PC-3 (cell line): ENCODE measurements around the gene HIVEP3.

ENCODE experiments used
- EZH2 ChIP-seq: fragments of 300-600 bp; sonication (generic); IDR thresholded peaks from one replicate; pipeline ENCODE4 v1.6.1; 2017; ENCODE audit warnings: antibody characterized with exemption, mild to moderate bottlenecking, low read length; ENCODE audit not compliant: unreplicated experiment
- EZH2phosphoT487 ChIP-seq: fragments of 300-600 bp; sonication (generic); IDR thresholded peaks from 2 replicates; pipeline ENCODE4 v1.6.1; 2018; ENCODE audit warnings: mild to moderate bottlenecking, antibody characterized with exemption, low read length, borderline replicate concordance
- TF ChIP-seq, protein P1 (sequence below): fragments of 300-600 bp; sonication (generic); conservative IDR thresholded peaks from 2 replicates; pipeline ENCODE4 v1.5.1; 2017; ENCODE audit warnings: antibody characterized with exemption, low read depth, mild to moderate bottlenecking, low read length

DNA sequence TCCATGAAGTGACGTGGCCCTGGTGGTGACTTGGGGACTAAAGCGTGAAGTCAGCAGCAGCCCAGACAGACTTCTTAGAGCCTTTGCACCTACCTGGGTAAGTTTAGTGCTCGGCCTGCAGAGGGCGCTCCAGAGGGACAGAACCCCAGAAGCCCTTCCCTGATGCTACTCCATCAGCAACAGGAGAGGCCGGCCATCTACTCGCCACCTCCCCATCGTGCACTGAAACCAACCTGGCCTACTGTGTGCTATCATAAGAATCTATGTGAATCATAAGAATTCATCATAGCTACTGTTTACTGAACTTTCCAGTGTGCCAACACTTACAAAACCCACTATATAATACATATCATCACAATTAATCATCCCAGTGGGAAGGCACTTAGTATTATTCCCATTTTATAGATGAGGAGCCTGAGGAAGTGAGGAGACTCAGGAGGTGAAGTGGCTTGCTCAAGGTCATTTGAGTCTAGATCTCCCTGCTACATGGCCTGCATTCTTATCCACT, 426.3 kb downstream of the HIVEP3 start:
- TF ChIP-seq, protein P1, sequence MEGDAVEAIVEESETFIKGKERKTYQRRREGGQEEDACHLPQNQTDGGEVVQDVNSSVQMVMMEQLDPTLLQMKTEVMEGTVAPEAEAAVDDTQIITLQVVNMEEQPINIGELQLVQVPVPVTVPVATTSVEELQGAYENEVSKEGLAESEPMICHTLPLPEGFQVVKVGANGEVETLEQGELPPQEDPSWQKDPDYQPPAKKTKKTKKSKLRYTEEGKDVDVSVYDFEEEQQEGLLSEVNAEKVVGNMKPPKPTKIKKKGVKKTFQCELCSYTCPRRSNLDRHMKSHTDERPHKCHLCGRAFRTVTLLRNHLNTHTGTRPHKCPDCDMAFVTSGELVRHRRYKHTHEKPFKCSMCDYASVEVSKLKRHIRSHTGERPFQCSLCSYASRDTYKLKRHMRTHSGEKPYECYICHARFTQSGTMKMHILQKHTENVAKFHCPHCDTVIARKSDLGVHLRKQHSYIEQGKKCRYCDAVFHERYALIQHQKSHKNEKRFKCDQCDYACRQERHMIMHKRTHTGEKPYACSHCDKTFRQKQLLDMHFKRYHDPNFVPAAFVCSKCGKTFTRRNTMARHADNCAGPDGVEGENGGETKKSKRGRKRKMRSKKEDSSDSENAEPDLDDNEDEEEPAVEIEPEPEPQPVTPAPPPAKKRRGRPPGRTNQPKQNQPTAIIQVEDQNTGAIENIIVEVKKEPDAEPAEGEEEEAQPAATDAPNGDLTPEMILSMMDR = peak; percentile 72
- TF ChIP-seq EZH2 (no peak), EZH2phosphoT487 (no peak)
